Mucosa of stomach (tissue), 1 donor: ENCODE measurements around the gene UTP14C.

Experiments
- H3K27me3 ChIP-seq: one replicate; pipeline ENCODE4 v1.7.0; 2013; ENCODE audit warnings: mild to moderate bottlenecking, low read length; ENCODE audit not compliant: control insufficient read depth, insufficient read depth
- H3K36me3 ChIP-seq: one replicate; pipeline ENCODE4 v1.7.0; 2013; ENCODE audit warnings: low read length; ENCODE audit not compliant: control insufficient read depth, insufficient read depth
- H3K4me1 ChIP-seq: one replicate; pipeline ENCODE4 v1.7.0; 2013; ENCODE audit warnings: mild to moderate bottlenecking, low read length; ENCODE audit not compliant: control insufficient read depth, insufficient read depth
- H3K4me3 ChIP-seq: one replicate; pipeline ENCODE4 v1.7.0; 2013; ENCODE audit warnings: low read length
- H3K9ac ChIP-seq: one replicate; pipeline ENCODE4 v1.7.0; 2013; ENCODE audit warnings: mild to moderate bottlenecking, low read length, moderate library complexity
- H3K9me3 ChIP-seq: one replicate; pipeline ENCODE4 v1.7.0; 2013; ENCODE audit warnings: mild to moderate bottlenecking, low read length, moderate library complexity; ENCODE audit not compliant: control insufficient read depth
- donor health status: Pancreatic carcinoma.

The UTP14C gene

GRCh38 chr13:51995677-51996551, 28.6 kb upstream of the UTP14C start:
- H3K9ac ChIP-seq = peak overlapping the region; percentile 44
- H3K4me3 ChIP-seq = no peak overlapping the region
- peaks cover 57% of the 10 kb centered on the region for H3K4me1 ChIP-seq
- H3K27me3 ChIP-seq = no peaks in the 10 kb centered on the region
- no peaks in the 10 kb centered on the region for H3K36me3 ChIP-seq
- no peaks in the 10 kb centered on the region for H3K9me3 ChIP-seq

GRCh38 chr13:51996641-51997040, 27.9 kb upstream of the UTP14C start:
- H3K36me3 ChIP-seq = no peaks in the 10 kb centered on the region
- peak overlapping the region; percentile 44 for H3K9ac ChIP-seq
- H3K4me1 ChIP-seq = peaks cover 57% of the 10 kb centered on the region
- H3K4me3 ChIP-seq = no peak overlapping the region
- H3K9me3 ChIP-seq = no peaks in the 10 kb centered on the region
- H3K27me3 ChIP-seq = no peaks in the 10 kb centered on the region

DNA sequence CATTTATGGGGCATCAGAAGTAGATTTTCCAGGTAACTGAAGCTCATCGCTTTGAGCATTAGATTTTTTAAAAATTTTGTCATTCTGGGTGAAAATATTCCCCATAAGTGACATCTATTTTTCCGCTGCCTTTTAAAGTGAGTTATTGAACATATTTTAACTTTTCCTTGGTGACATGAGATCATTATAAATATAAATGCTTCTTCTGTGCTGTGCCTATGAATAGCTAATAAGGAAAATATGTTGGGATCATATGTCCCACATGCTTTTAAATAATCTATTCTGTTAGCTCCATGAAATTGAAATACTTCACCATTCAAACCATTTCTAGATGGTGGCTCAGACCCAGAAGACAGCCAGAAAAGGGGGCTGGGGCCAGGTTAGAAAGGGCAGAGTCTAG, 27.3 kb upstream of the UTP14C start:
- H3K9me3 ChIP-seq = no peaks in the 10 kb centered on the region
- peaks cover 57% of the 10 kb centered on the region for H3K4me1 ChIP-seq
- no peaks in the 10 kb centered on the region for H3K27me3 ChIP-seq
- no peak overlapping the region for H3K4me3 ChIP-seq
- H3K9ac ChIP-seq = no peak overlapping the region
- no peaks in the 10 kb centered on the region for H3K36me3 ChIP-seq

GRCh38 chr13:51997641-51998330, 26.7 kb upstream of the UTP14C start:
- Histone ChIP-seq H3K9me3 (no peaks in the 10 kb centered on the region), H3K4me1 (peaks cover 59% of the 10 kb centered on the region), H3K27me3 (no peaks in the 10 kb centered on the region), H3K4me3 (no peak overlapping the region), H3K9ac (no peak overlapping the region), H3K36me3 (no peaks in the 10 kb centered on the region)

DNA sequence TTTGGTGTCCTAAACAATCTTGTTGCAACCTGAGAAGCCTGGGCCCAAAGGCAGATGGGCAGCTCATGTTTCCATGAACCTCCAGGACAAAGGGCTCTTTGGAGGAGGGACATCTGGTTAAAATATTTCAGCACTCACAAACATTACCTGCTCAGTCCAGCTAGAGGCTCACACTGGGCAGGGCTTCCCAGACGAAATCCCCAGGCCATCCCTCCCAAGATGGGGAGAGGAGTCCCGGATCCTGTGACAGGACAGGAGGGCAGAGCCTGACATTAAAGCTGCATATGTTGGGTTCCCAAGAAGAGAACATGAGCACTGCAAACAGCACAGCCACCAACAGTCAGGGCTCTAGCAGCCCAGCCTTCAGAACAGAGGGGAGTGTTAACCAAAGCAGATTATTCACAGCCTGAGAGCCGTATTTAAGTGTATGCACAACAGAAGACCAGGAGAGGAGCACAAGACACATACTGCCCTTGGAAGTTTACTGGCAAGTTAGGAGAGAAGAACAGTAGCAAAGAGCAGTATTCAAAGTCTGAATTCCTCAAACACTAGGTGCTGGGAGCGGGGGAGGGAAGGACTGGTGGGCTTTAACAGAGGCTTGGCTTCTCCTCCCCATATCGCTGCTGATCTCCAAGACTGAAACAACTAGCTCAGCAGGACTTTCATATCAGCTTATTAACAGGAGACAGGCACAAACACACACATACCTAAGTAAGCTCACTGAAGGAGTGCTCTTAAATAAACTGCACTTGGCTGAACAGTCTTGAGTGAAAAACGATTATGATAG, 25.6 kb upstream of the UTP14C start:
- H3K36me3 ChIP-seq = no peaks in the 10 kb centered on the region
- H3K27me3 ChIP-seq = no peaks in the 10 kb centered on the region
- no peaks in the 10 kb centered on the region for H3K9me3 ChIP-seq
- peaks cover 70% of the 10 kb centered on the region for H3K4me1 ChIP-seq
- H3K4me3 ChIP-seq = no peak overlapping the region
- peak overlapping the region; percentile 3 for H3K9ac ChIP-seq

- Histone ChIP-seq H3K9ac (peak overlapping the region; percentile 3), H3K27me3 (no peaks in the 10 kb centered on the region), H3K36me3 (no peaks in the 10 kb centered on the region), H3K4me1 (peaks cover 76% of the 10 kb centered on the region), H3K4me3 (no peak overlapping the region), H3K9me3 (no peaks in the 10 kb centered on the region)
These were observed 25.0 kb upstream of the UTP14C start for GRCh38 chr13:51999510-51999911.

DNA sequence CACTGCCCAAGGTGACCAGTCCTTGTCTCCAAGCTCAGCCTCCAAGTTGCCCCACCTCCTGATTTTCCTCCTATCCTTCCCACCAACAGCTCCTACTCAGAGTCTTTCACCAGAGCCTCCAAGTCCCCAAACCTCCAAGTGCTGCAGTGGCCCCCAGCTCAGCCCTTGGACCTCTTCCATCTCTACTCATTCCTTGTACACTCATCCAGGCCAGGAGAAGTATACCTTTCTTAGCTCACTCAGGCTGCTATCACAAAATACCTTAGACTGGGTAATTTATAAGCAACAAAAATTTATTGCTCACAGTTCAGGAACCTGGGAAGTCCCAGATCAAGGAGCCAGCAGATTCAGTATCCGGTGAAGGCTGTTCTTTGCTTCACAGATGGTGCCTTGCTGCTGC, 24.6 kb upstream of the UTP14C start:
- peaks cover 79% of the 10 kb centered on the region for H3K4me1 ChIP-seq
- H3K9me3 ChIP-seq = no peaks in the 10 kb centered on the region
- no peaks in the 10 kb centered on the region for H3K36me3 ChIP-seq
- peak overlapping the region; percentile 3 for H3K9ac ChIP-seq
- H3K27me3 ChIP-seq = no peaks in the 10 kb centered on the region
- no peak overlapping the region for H3K4me3 ChIP-seq

- no peak overlapping the region for H3K4me3 ChIP-seq
- no peak overlapping the region for H3K9ac ChIP-seq
- H3K36me3 ChIP-seq = no peaks in the 10 kb centered on the region
- H3K4me1 ChIP-seq = peaks cover 71% of the 10 kb centered on the region
- no peaks in the 10 kb centered on the region for H3K9me3 ChIP-seq
- H3K27me3 ChIP-seq = no peaks in the 10 kb centered on the region
These were observed 23.3 kb upstream of the UTP14C start for GRCh38 chr13:52001120-52001731.

DNA sequence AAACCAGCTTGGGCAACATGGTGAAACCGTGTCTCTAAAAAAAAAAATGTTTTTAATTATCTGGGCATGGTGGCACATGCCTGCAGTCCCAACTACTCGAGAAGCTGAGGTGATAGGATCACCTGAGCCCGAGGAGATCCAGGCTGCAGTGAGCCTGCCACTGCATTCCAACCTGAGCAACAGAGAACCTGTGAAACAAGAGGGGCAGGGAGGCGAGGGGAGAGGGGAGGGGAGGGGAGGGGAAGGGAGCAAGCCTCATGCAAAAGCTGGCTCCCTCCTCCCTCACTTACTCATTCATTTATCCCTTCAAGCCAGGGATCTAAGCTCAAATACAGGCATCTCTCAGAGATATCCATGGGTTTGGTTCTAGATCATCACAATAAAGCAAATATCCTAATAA, 22.1 kb upstream of the UTP14C start:
- Histone ChIP-seq H3K9me3 (no peaks in the 10 kb centered on the region), H3K27me3 (no peaks in the 10 kb centered on the region), H3K9ac (no peak overlapping the region), H3K36me3 (no peaks in the 10 kb centered on the region), H3K4me1 (peaks cover 68% of the 10 kb centered on the region), H3K4me3 (no peak overlapping the region)

- Histone ChIP-seq H3K9ac (no peak overlapping the region), H3K4me1 (peaks cover 59% of the 10 kb centered on the region), H3K9me3 (no peaks in the 10 kb centered on the region), H3K4me3 (no peak overlapping the region), H3K27me3 (no peaks in the 10 kb centered on the region), H3K36me3 (no peaks in the 10 kb centered on the region)
These were observed 20.9 kb upstream of the UTP14C start for GRCh38 chr13:52003541-52003940.

DNA sequence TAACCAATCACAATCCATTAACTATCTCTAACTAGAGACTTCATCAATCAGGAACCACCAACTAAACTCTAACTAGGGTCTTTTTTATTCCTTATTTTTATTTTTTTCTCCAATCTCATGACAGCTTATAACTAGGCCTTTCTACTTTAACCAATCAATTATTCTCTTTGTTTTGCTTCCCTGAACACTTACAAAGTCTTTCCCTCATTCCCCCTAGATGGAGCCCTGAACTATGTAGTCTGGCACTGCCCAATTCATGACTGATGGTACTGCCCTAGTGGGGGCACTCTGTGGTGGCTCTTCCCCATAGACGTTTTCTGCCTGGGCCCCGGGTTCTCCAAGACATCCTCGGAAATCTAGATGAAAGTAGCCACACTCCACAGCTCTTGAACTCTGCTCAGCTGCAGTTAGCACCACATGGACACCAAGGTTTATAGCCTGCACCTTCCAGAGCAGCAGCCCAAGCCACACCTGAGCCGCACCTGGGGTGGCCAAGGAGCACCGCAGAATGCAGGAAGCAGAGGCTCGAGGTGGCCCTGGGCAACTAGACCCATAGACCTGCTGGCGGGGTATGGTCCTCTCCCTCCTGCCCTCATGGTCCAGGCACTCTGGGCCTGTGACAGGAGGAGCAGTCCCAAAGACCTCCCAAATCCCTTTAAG, 19.9 kb upstream of the UTP14C start:
- no peak overlapping the region for H3K9ac ChIP-seq
- no peak overlapping the region for H3K4me3 ChIP-seq
- H3K27me3 ChIP-seq = no peaks in the 10 kb centered on the region
- no peaks in the 10 kb centered on the region for H3K36me3 ChIP-seq
- H3K4me1 ChIP-seq = peaks cover 52% of the 10 kb centered on the region
- no peaks in the 10 kb centered on the region for H3K9me3 ChIP-seq
